T-helper 1 cell treated with Interleukin-12 subunit alpha and Interleukin-12 subunit beta and Interleukin-4 antibody, amounts not matched to agents 30 ng/mL and 1 ng/mL, for 36 hours (primary cell): ENCODE results near the gene BMPR1B. TPM values are rescaled to one million over a fixed set of nuclear protein-coding genes. Genes with fewer than 3 reads are reported as not detected.

Source experiments
- intact Hi-C: fragments of 100-400 bp; cut with micrococcal nuclease; formaldehyde crosslinking; loops from one replicate; pipeline ENCODE4 v1.15.1; 2024
- total RNA-seq: library from RNA; stranded (reverse); gene quantifications from 2 replicates; pipeline ENCODE4 v1.2.3, GENCODE V29; 2022

BMPR1B gene
- total RNA-seq, 1 donor from 2014 or later = not detected

- intact Hi-C loops = no loop called here
Measured at GRCh38 chr4:94762326-94762725, 4.6 kb downstream of the BMPR1B start.

GRCh38 chr4:94763005-94763404 lies 5.2 kb downstream of the BMPR1B start:
- intact Hi-C loops = no loop called here

- intact Hi-C loops = no loop called here
Measured at GRCh38 chr4:94763500-94763899, 5.7 kb downstream of the BMPR1B start.

- intact Hi-C loops = no loop called here
Measured at GRCh38 chr4:94764069-94764468, 6.3 kb downstream of the BMPR1B start.

GRCh38 chr4:94765174-94765573 lies 7.4 kb downstream of the BMPR1B start:
- intact Hi-C loops = no loop called here

- intact Hi-C loops = no loop called here
Measured at GRCh38 chr4:94765648-94766047, 7.9 kb downstream of the BMPR1B start.

- intact Hi-C loops = no loop called here
Measured at GRCh38 chr4:94766856-94767255, 9.1 kb downstream of the BMPR1B start.

GRCh38 chr4:94767446-94767845 lies 9.7 kb downstream of the BMPR1B start:
- intact Hi-C loops = no loop called here

- intact Hi-C loops = no loop called here
Measured at GRCh38 chr4:94782707-94783106, 25.0 kb downstream of the BMPR1B start.

- intact Hi-C loops = no loop called here
Measured at GRCh38 chr4:94791701-94792100, 33.9 kb downstream of the BMPR1B start.

GRCh38 chr4:94798808-94799207 lies 41.1 kb downstream of the BMPR1B start:
- intact Hi-C loops = no loop called here

GRCh38 chr4:94801016-94801415 lies 43.3 kb downstream of the BMPR1B start:
- intact Hi-C loops = no loop called here

- intact Hi-C loops = no loop called here
Measured at GRCh38 chr4:94802091-94802490, 44.3 kb downstream of the BMPR1B start.

GRCh38 chr4:94803181-94803580 lies 45.4 kb downstream of the BMPR1B start:
- intact Hi-C loops = no loop called here

- intact Hi-C loops = no loop called here
Measured at GRCh38 chr4:94804650-94805049, 46.9 kb downstream of the BMPR1B start.

- intact Hi-C loops = no loop called here
Measured at GRCh38 chr4:94806376-94806775, 48.6 kb downstream of the BMPR1B start.

- intact Hi-C loops = no loop called here
Measured at GRCh38 chr4:94811643-94812042, 53.9 kb downstream of the BMPR1B start.

GRCh38 chr4:94813221-94813620 lies 55.5 kb downstream of the BMPR1B start:
- intact Hi-C loops = no loop called here

GRCh38 chr4:94814237-94814636 lies 56.5 kb downstream of the BMPR1B start:
- intact Hi-C loops = no loop called here

- intact Hi-C loops = no loop called here
Measured at GRCh38 chr4:94819371-94820168, 61.8 kb downstream of the BMPR1B start.

- intact Hi-C loops = no loop called here
Measured at GRCh38 chr4:94826206-94826605, 68.5 kb downstream of the BMPR1B start.

GRCh38 chr4:94827481-94828110 lies 69.8 kb downstream of the BMPR1B start:
- intact Hi-C loops = no loop called here

- intact Hi-C loops = no loop called here
Measured at GRCh38 chr4:94828882-94829281, 71.1 kb downstream of the BMPR1B start.
